ENCODE measurements around the gene POLD4.
A peak's percentile ranks its signal among the peaks of the same experiment; 100 is the strongest.
"Not testable (repeated sequence)": the region's sequence is repeated elsewhere in the genome, so short reads cannot be mapped to it uniquely, and the experiment has no call there.

Gene POLD4

DNA sequence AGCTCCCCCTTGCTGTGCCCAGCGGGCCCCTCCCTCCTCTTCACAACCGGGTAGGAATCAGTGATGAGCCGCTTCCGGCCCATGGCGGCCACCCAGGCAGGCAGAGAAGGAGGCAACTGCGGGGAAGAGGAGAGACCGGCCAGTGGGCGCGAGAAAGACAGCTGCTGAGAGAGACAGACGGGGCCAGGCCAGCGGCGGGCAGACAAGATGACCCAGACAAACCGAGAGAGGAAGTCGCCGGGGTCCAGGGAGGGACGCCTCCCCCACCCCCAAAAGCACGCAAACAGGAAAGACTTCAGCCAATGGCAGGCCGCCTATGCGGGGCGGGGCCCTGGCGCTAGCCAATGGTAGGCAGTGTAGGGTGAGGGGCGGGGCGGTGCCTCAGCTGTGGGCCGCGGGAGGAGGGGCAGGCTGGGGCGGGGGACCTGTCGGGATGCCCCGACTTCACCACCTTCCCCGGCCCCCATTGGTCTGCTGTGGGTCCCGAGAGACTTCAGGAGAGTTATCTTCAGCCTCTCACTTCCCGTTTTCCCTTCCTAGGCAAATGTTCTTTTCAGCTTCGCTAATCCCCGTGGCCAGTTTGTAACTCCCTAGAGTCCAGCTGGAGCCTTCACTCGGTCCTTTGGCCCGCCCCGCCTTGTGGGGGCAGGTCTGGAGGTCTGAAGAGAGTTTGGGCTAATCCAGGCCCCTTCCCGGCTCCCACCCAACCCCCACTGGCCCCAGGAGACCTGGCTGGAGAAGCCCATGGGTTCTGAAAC, at the start of gene POLD4:
Gene POLD4 (minus strand): TSS at position 230 of the 758 bp plus-strand sequence. CDS start 147 bp downstream, at position 83.
- H3K4me3 ChIP-seq (ENCODE audit: low read length), result peak within 1 kb of the TSS; percentile 61
- H2AFZ ChIP-seq (ENCODE audit: low read depth, low read length), result peak within 1 kb of the TSS; percentile 72
- peaks cover 29% of the 10 kb centered on the region for H3K4me1 ChIP-seq (ENCODE audit: insufficient read depth, low read length)

GRCh38 chr11:67403085-67403484, 49.7 kb upstream of the POLD4 start:
- H3K4me3 ChIP-seq (ENCODE audit: low read length); H3K27me3 ChIP-seq (ENCODE audit: insufficient read depth, low read length); H3K9me3 ChIP-seq (ENCODE audit: low read length); H2AFZ ChIP-seq (ENCODE audit: low read depth, low read length): not testable (repeated sequence)
- peaks cover 17% of the 10 kb centered on the region for H3K4me1 ChIP-seq (ENCODE audit: insufficient read depth, low read length)
- peaks cover 18% of the 10 kb centered on the region for H3K36me3 ChIP-seq (ENCODE audit: insufficient read depth, low read length)

More for the DNA sequence above, at the start of gene POLD4:
- no peaks in the 10 kb centered on the region for H3K27me3 ChIP-seq (ENCODE audit: insufficient read depth, low read length)
- no peaks in the 10 kb centered on the region for H3K9me3 ChIP-seq (ENCODE audit: low read length)
- H3K36me3 ChIP-seq (ENCODE audit: insufficient read depth, low read length), result no peaks in the 10 kb centered on the region

GRCh38 chr11:67402192-67402839, 49.0 kb upstream of the POLD4 start:
- Histone ChIP-seq H3K36me3 (ENCODE audit: insufficient read depth, low read length) (peaks cover 26% of the 10 kb centered on the region), H3K4me3 (ENCODE audit: low read length) (peak overlapping the region; percentile 28), H3K4me1 (ENCODE audit: insufficient read depth, low read length) (peaks cover 17% of the 10 kb centered on the region)
- not testable (repeated sequence) for H3K9me3 ChIP-seq (ENCODE audit: low read length); H3K27me3 ChIP-seq (ENCODE audit: insufficient read depth, low read length); H2AFZ ChIP-seq (ENCODE audit: low read depth, low read length)

- Histone ChIP-seq H3K4me3 (ENCODE audit: low read length) (peak within 1 kb of the TSS; percentile 94), H3K9me3 (ENCODE audit: low read length) (no peaks in the 10 kb centered on the region), H2AFZ (ENCODE audit: low read depth, low read length) (peak within 1 kb of the TSS; percentile 88), H3K4me1 (ENCODE audit: insufficient read depth, low read length) (peaks cover 17% of the 10 kb centered on the region), H3K36me3 (ENCODE audit: insufficient read depth, low read length) (peaks cover 29% of the 10 kb centered on the region), H3K27me3 (ENCODE audit: insufficient read depth, low read length) (no peaks in the 10 kb centered on the region)
These were observed 48.3 kb upstream of the POLD4 start, which contains the start of gene PPP1CA for GRCh38 chr11:67401495-67402191. PPP1CA (minus strand) TSS chr11:67401858; CDS start chr11:67401782, 76 bp downstream.

DNA sequence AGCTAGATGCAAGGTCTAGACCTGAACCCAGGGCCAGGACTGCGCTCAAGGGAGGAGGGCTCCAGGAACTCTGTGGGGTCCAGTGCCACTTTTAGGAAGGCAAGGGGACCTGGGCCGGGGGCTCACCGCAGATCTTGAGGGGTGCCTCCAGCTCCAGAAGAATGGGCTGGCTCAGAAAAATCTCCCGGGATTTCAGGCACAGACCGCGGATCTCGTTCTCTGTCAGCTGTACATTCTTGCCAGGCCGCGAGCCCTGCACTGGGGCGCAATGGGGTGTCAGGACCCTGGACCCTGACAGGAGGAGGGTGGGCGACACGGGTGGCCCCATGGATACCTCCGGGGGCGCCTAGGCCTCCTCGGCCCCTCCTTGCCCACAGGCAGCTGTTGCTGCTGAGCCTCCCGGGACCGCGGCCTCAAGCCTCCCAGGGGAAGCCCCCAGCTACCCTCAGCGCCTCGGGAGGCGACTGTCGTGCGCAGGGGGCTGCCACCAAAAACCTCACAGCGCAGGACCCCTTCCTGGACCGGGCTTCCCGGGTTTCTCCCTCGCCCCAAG, 47.7 kb upstream of the POLD4 start:
- H3K27me3 ChIP-seq (ENCODE audit: insufficient read depth, low read length), result no peaks in the 10 kb centered on the region
- no peaks in the 10 kb centered on the region for H3K9me3 ChIP-seq (ENCODE audit: low read length)
- peak overlapping the region; percentile 88 for H2AFZ ChIP-seq (ENCODE audit: low read depth, low read length)

DNA sequence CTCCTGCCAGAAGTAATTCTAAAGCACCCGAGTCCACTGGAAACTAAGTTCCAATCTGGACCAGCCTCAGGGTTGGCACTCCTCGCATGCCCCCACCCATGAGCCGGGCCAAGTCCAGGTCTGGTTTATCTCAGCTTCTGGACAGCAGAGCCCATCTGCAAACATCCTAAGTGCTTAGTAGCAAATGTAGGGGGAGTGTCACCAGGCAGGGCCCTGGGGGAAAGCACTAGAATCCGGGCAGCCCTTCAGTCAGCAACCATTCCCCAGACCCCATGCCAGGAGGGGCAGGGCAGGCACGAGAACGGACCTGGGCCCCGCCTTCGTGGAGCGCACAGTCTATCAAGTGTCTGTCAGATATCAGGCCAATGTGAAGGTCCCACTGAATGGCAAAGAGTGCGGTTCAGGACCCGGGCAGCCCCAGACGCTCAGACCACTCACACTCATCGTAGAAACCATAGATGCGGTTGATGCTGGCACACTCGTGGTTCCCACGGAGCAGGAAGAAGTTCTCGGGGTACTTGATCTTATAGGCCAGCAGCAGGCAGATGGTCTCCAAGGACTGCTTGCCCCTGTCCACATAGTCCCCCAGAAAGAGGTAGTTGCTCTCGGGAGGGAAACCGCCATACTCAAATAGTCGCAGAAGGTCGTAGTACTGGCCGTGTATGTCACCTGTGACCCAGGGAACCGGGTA, 47.0 kb upstream of the POLD4 start:
- Histone ChIP-seq H3K4me3 (ENCODE audit: low read length) (peak overlapping the region; percentile 94), H3K27me3 (ENCODE audit: insufficient read depth, low read length) (no peaks in the 10 kb centered on the region), H2AFZ (ENCODE audit: low read depth, low read length) (no peak overlapping the region), H3K36me3 (ENCODE audit: insufficient read depth, low read length) (peaks cover 36% of the 10 kb centered on the region), H3K9me3 (ENCODE audit: low read length) (no peaks in the 10 kb centered on the region), H3K4me1 (ENCODE audit: insufficient read depth, low read length) (peaks cover 17% of the 10 kb centered on the region)

More for the DNA sequence above, 47.7 kb upstream of the POLD4 start:
- Histone ChIP-seq H3K36me3 (ENCODE audit: insufficient read depth, low read length) (peaks cover 33% of the 10 kb centered on the region), H3K4me3 (ENCODE audit: low read length) (peak overlapping the region; percentile 94), H3K4me1 (ENCODE audit: insufficient read depth, low read length) (peaks cover 17% of the 10 kb centered on the region)

DNA sequence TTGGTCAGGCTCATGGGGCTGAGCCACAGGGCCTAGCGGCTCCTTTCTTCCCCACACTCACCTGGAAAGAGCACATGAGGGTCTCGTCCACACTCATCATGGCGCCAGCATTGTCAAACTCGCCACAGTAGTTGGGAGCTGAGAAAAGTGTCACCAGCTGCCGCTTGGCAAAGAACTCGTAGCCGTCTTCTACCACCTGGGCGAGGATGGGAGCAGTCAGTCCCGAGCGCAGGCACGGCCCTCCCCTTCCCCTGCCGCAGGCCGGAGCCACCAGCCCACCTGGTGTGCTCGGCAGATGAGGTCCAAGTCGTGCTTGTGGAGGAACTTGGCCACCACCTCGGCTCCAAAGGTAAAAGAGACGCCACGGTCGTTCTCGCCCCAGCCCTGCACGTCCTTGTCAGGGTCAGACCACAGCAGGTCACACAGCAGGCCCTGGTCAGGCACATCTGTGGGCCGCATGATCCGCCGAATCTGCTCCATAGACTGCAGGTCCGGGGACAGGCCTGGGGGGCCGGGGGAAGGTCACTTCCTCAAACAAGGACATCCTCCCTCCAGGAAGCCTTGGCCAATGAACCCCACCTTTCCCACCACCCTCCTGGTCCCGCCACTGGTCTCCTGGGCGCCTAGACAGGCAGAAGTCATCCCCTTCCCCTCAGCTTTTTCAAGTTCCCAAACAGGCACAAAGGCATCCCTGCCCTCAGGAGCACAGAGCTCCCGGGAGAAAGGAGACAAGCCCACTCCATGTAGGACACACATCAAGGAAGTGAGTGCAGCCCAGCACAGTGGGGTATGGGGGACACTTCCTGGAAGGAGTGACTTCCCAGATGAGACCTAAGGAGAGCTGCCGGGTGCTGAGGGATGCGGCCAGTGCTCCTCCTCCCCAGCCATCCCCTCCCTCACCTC, 45.6 kb upstream of the POLD4 start:
- H3K9me3 ChIP-seq (ENCODE audit: low read length), result no peaks in the 10 kb centered on the region
- H2AFZ ChIP-seq (ENCODE audit: low read depth, low read length), result no peak overlapping the region
- no peaks in the 10 kb centered on the region for H3K27me3 ChIP-seq (ENCODE audit: insufficient read depth, low read length)
- peaks cover 17% of the 10 kb centered on the region for H3K4me1 ChIP-seq (ENCODE audit: insufficient read depth, low read length)
- peaks cover 39% of the 10 kb centered on the region for H3K36me3 ChIP-seq (ENCODE audit: insufficient read depth, low read length)
- no peak overlapping the region for H3K4me3 ChIP-seq (ENCODE audit: low read length)

- Histone ChIP-seq H3K27me3 (ENCODE audit: insufficient read depth, low read length) (no peaks in the 10 kb centered on the region), H3K4me1 (ENCODE audit: insufficient read depth, low read length) (peaks cover 15% of the 10 kb centered on the region), H3K36me3 (ENCODE audit: insufficient read depth, low read length) (peaks cover 41% of the 10 kb centered on the region)
These were observed 44.8 kb upstream of the POLD4 start for GRCh38 chr11:67397986-67398660.

DNA sequence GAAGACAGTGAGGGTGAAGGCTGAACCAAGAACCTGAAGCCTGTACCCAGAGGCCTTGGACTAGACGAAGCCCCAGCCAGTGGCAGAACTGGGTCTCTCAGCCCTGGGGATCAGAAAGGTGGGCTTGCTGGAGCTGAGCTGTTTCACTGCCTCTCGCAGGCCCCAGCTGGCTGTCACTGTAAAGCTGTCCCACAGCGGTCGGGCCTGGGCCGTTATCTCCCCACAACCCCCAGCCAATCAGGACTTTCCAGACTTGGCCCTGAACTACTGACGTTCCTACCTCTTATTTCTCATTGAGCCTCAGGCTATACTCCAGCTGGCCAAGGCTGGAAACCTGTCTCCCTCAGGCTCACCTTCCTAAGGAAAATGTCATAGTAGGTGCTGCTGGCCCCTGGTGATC, 44.2 kb upstream of the POLD4 start:
- Histone ChIP-seq H2AFZ (ENCODE audit: low read depth, low read length) (no peak overlapping the region), H3K27me3 (ENCODE audit: insufficient read depth, low read length) (no peaks in the 10 kb centered on the region), H3K4me1 (ENCODE audit: insufficient read depth, low read length) (peaks cover 18% of the 10 kb centered on the region), H3K36me3 (ENCODE audit: insufficient read depth, low read length) (peaks cover 41% of the 10 kb centered on the region), H3K9me3 (ENCODE audit: low read length) (no peaks in the 10 kb centered on the region), H3K4me3 (ENCODE audit: low read length) (no peak overlapping the region)

More at GRCh38 chr11:67397986-67398660, 44.8 kb upstream of the POLD4 start:
- Histone ChIP-seq H3K9me3 (ENCODE audit: low read length) (no peaks in the 10 kb centered on the region), H3K4me3 (ENCODE audit: low read length) (no peak overlapping the region), H2AFZ (ENCODE audit: low read depth, low read length) (no peak overlapping the region)

- Histone ChIP-seq H3K9me3 (ENCODE audit: low read length) (no peaks in the 10 kb centered on the region), H3K27me3 (ENCODE audit: insufficient read depth, low read length) (no peaks in the 10 kb centered on the region), H3K4me1 (ENCODE audit: insufficient read depth, low read length) (peaks cover 18% of the 10 kb centered on the region), H3K36me3 (ENCODE audit: insufficient read depth, low read length) (peaks cover 41% of the 10 kb centered on the region), H3K4me3 (ENCODE audit: low read length) (no peak overlapping the region), H2AFZ (ENCODE audit: low read depth, low read length) (no peak overlapping the region)
These were observed 43.4 kb upstream of the POLD4 start for GRCh38 chr11:67396587-67397389.

- Histone ChIP-seq H3K4me3 (ENCODE audit: low read length) (no peak overlapping the region), H2AFZ (ENCODE audit: low read depth, low read length) (no peak overlapping the region), H3K4me1 (ENCODE audit: insufficient read depth, low read length) (peaks cover 19% of the 10 kb centered on the region), H3K27me3 (ENCODE audit: insufficient read depth, low read length) (no peaks in the 10 kb centered on the region), H3K9me3 (ENCODE audit: low read length) (no peaks in the 10 kb centered on the region), H3K36me3 (ENCODE audit: insufficient read depth, low read length) (peaks cover 41% of the 10 kb centered on the region)
These were observed 42.9 kb upstream of the POLD4 start for GRCh38 chr11:67396259-67396581.

Data from neuron (in vitro differentiated cells).